Progenitor cell of endocrine pancreas (in vitro differentiated cells): Measurements from ENCODE around the gene CCDC9B. TPM values are rescaled to one million over a fixed set of nuclear protein-coding genes. Genes with fewer than 3 reads are reported as not detected.

Source experiments
- DNase-seq: peaks from one replicate; pipeline ENCODE4 v3.0.0; 2021; ENCODE audit warnings: low spot score; ENCODE audit not compliant: unreplicated experiment
- H3K27ac Mint-ChIP-seq: 2 replicates; pipeline ENCODE4 v1.8.0; 2021; ENCODE audit warnings: mild to moderate bottlenecking, moderate library complexity, mixed read lengths
- H3K27me3 Mint-ChIP-seq: 2 replicates; pipeline ENCODE4 v1.8.0; 2021; ENCODE audit warnings: mixed read lengths
- H3K36me3 Mint-ChIP-seq: 2 replicates; pipeline ENCODE4 v1.8.0; 2022; ENCODE audit warnings: mixed read lengths; ENCODE audit not compliant: insufficient read depth
- H3K4me1 Mint-ChIP-seq: 2 replicates; pipeline ENCODE4 v1.8.0; 2021; ENCODE audit warnings: low read depth, mixed read lengths
- H3K4me3 Mint-ChIP-seq: 2 replicates; pipeline ENCODE4 v1.8.0; 2021; ENCODE audit warnings: low read depth, mild to moderate bottlenecking, moderate library complexity, mixed read lengths
- H3K9me3 Mint-ChIP-seq: 2 replicates; pipeline ENCODE4 v1.8.0; 2021; ENCODE audit warnings: low read depth, mixed read lengths
- CTCF ChIP-seq: fragments of 200-600 bp; sonication (generic); IDR thresholded peaks from one replicate; pipeline ENCODE4 v1.5.0; 2021; ENCODE audit warnings: antibody characterized with exemption, mild to moderate bottlenecking; ENCODE audit not compliant: unreplicated experiment
- total RNA-seq: library from RNA; stranded (reverse); gene quantifications from 2 replicates; pipeline ENCODE4 v1.2.1, GENCODE V29; 2021

CCDC9B gene
- total RNA-seq, 1 donor from 2014 or later: 0.07 TPM

- peaks cover 74% of the 10 kb centered on the region for H3K27me3 Mint-ChIP-seq
- DNase-seq: no peak
- no peaks in the 10 kb centered on the region for H3K36me3 Mint-ChIP-seq
- no peak overlapping the region for H3K4me3 Mint-ChIP-seq
- no peaks in the 10 kb centered on the region for H3K9me3 Mint-ChIP-seq
- H3K27ac Mint-ChIP-seq: no peak overlapping the region
- TF ChIP-seq CTCF: no peak
- no peaks in the 10 kb centered on the region for H3K4me1 Mint-ChIP-seq
These were observed 24.3 kb upstream of the CCDC9B start for GRCh38 chr15:40365016-40365415.

DNA sequence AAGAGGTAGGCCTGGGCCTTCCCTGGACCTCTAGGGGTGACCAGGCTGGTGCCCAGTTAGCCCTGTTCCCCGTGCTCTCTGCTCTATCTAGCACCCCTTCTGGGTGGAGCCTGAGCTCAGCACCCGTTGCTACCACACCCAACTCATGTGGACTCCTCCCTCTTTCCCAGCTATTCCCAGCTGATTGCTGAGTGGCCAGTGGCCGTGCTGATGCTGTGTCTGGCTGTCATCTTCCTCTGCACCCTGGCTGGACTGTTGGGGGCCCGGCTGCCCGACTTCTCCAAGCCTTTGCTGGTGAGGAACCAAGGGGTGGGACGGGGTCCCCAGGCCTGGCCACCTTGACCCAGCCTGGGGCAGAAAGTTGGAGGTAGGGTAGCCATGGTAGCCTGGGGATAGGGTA lies 23.5 kb upstream of the CCDC9B start:
- Mint-ChIP-seq H3K4me3 (no peak overlapping the region), H3K36me3 (no peaks in the 10 kb centered on the region), H3K27ac (no peak overlapping the region), H3K4me1 (no peaks in the 10 kb centered on the region), H3K9me3 (no peaks in the 10 kb centered on the region), H3K27me3 (peaks cover 80% of the 10 kb centered on the region)
- no peak for DNase-seq
- no peak for TF ChIP-seq CTCF

DNA sequence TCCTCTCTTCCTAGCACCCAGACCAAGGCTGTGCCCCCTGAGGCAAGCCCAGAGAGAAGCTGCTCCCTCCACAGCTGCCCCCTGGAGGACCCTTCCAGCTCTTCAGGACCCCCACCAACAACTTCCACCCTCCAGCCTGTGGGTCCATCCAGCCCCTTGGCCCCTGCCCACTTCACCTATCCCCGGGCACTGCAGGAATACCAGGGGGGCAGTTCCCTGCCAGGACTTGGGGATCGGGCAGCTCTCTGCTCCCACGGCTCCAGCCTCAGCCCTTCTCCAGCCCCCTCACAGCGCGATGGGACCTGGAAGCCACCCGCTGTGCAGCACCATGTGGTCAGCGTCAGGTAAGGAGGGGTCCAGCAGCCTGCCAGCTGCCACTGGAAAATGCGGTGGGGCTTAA lies 22.9 kb upstream of the CCDC9B start:
- no peak for DNase-seq
- peaks cover 82% of the 10 kb centered on the region for H3K27me3 Mint-ChIP-seq
- TF ChIP-seq CTCF: no peak
- H3K36me3 Mint-ChIP-seq: no peaks in the 10 kb centered on the region
- H3K4me3 Mint-ChIP-seq: no peak overlapping the region
- peaks cover 1% of the 10 kb centered on the region for H3K4me1 Mint-ChIP-seq
- no peak overlapping the region for H3K27ac Mint-ChIP-seq
- H3K9me3 Mint-ChIP-seq: no peaks in the 10 kb centered on the region

- no peaks in the 10 kb centered on the region for H3K9me3 Mint-ChIP-seq
- peaks cover 1% of the 10 kb centered on the region for H3K4me1 Mint-ChIP-seq
- TF ChIP-seq CTCF: no peak
- no peaks in the 10 kb centered on the region for H3K36me3 Mint-ChIP-seq
- no peak for DNase-seq
- no peak overlapping the region for H3K27ac Mint-ChIP-seq
- peaks cover 78% of the 10 kb centered on the region for H3K27me3 Mint-ChIP-seq
- H3K4me3 Mint-ChIP-seq: no peak overlapping the region
These were observed 20.9 kb upstream of the CCDC9B start for GRCh38 chr15:40361640-40362039.

DNA sequence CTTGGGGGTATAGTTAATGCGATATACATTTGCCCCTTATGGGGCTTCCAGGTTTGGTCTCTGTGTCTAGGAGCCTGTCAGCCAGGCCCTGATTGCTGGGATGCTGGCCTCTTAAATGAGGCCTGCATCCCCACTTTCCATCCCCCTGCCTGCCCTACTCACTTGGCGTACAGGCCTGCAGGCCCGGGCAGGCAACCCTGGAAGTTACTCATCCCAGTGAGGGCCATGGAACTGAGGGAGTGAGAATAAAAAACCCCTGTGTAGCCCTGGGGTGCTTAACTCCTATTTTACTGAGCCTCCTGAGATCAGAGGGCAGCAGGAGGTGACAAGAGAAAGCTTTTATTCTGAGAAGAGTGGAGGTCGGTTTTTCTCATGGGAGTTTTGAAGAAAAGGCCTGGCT lies 19.3 kb upstream of the CCDC9B start:
- DNase-seq: no peak
- no peak for TF ChIP-seq CTCF
- Mint-ChIP-seq H3K27me3 (peaks cover 72% of the 10 kb centered on the region), H3K4me3 (no peak overlapping the region), H3K27ac (no peak overlapping the region), H3K9me3 (no peaks in the 10 kb centered on the region), H3K36me3 (no peaks in the 10 kb centered on the region), H3K4me1 (peaks cover 1% of the 10 kb centered on the region)
